ENCODE measurements around the gene NAV3. TPM values are rescaled to one million over a fixed set of nuclear protein-coding genes. Genes with fewer than 3 reads are reported as not detected.

Gene NAV3
- total and polyA plus RNA-seq, 2 experiments from 2014 or later = 4.0 to 12.0 TPM

DNA sequence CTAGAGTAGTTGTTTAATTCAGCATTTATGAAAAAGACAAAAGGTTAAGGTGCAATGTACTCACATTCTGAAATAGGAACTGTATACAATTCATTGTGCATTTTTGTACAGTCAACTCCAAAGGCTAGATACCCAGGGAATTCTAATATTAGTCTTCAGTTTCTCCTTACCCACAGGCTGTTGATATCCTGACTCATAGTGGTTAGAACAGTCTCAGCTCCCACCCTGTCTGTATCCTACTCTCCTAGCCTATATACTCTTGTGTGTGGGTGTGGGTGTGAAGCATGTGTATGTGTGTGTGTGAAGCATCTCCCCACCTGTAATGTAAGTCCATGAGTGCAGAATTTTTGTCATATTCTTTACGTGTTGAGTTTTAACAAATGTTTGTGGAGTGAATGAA lies 229.5 kb downstream of the NAV3 start (continued):
- TF ChIP-seq, protein P1, sequence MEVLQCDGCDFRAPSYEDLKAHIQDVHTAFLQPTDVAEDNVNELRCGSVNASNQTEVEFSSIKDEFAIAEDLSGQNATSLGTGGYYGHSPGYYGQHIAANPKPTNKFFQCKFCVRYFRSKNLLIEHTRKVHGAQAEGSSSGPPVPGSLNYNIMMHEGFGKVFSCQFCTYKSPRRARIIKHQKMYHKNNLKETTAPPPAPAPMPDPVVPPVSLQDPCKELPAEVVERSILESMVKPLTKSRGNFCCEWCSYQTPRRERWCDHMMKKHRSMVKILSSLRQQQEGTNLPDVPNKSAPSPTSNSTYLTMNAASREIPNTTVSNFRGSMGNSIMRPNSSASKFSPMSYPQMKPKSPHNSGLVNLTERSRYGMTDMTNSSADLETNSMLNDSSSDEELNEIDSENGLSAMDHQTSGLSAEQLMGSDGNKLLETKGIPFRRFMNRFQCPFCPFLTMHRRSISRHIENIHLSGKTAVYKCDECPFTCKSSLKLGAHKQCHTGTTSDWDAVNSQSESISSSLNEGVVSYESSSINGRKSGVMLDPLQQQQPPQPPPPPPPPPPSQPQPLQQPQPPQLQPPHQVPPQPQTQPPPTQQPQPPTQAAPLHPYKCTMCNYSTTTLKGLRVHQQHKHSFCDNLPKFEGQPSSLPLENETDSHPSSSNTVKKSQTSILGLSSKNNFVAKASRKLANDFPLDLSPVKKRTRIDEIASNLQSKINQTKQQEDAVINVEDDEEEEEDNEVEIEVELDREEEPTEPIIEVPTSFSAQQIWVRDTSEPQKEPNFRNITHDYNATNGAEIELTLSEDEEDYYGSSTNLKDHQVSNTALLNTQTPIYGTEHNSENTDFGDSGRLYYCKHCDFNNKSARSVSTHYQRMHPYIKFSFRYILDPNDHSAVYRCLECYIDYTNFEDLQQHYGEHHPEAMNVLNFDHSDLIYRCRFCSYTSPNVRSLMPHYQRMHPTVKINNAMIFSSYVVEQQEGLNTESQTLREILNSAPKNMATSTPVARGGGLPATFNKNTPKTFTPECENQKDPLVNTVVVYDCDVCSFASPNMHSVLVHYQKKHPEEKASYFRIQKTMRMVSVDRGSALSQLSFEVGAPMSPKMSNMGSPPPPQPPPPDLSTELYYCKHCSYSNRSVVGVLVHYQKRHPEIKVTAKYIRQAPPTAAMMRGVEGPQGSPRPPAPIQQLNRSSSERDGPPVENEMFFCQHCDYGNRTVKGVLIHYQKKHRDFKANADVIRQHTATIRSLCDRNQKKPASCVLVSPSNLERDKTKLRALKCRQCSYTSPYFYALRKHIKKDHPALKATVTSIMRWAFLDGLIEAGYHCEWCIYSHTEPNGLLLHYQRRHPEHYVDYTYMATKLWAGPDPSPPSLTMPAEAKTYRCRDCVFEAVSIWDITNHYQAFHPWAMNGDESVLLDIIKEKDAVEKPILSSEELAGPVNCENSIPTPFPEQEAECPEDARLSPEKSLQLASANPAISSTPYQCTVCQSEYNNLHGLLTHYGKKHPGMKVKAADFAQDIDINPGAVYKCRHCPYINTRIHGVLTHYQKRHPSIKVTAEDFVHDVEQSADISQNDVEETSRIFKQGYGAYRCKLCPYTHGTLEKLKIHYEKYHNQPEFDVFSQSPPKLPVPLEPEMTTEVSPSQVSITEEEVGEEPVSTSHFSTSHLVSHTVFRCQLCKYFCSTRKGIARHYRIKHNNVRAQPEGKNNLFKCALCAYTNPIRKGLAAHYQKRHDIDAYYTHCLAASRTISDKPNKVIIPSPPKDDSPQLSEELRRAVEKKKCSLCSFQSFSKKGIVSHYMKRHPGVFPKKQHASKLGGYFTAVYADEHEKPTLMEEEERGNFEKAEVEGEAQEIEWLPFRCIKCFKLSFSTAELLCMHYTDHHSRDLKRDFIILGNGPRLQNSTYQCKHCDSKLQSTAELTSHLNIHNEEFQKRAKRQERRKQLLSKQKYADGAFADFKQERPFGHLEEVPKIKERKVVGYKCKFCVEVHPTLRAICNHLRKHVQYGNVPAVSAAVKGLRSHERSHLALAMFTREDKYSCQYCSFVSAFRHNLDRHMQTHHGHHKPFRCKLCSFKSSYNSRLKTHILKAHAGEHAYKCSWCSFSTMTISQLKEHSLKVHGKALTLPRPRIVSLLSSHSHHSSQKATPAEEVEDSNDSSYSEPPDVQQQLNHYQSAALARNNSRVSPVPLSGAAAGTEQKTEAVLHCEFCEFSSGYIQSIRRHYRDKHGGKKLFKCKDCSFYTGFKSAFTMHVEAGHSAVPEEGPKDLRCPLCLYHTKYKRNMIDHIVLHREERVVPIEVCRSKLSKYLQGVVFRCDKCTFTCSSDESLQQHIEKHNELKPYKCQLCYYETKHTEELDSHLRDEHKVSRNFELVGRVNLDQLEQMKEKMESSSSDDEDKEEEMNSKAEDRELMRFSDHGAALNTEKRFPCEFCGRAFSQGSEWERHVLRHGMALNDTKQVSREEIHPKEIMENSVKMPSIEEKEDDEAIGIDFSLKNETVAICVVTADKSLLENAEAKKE (CRISPR knock-in tag; IDR thresholded peaks at IDR 0.05) = no peak
- TF ChIP-seq NANOG (IDR thresholded peaks at IDR 0.05; ENCODE audit: borderline replicate concordance) (no peak), EZH2phosphoT487 (IDR thresholded peaks at IDR 0.05; ENCODE audit: unreplicated experiment) (no peak)
- TF ChIP-seq, protein P2, sequence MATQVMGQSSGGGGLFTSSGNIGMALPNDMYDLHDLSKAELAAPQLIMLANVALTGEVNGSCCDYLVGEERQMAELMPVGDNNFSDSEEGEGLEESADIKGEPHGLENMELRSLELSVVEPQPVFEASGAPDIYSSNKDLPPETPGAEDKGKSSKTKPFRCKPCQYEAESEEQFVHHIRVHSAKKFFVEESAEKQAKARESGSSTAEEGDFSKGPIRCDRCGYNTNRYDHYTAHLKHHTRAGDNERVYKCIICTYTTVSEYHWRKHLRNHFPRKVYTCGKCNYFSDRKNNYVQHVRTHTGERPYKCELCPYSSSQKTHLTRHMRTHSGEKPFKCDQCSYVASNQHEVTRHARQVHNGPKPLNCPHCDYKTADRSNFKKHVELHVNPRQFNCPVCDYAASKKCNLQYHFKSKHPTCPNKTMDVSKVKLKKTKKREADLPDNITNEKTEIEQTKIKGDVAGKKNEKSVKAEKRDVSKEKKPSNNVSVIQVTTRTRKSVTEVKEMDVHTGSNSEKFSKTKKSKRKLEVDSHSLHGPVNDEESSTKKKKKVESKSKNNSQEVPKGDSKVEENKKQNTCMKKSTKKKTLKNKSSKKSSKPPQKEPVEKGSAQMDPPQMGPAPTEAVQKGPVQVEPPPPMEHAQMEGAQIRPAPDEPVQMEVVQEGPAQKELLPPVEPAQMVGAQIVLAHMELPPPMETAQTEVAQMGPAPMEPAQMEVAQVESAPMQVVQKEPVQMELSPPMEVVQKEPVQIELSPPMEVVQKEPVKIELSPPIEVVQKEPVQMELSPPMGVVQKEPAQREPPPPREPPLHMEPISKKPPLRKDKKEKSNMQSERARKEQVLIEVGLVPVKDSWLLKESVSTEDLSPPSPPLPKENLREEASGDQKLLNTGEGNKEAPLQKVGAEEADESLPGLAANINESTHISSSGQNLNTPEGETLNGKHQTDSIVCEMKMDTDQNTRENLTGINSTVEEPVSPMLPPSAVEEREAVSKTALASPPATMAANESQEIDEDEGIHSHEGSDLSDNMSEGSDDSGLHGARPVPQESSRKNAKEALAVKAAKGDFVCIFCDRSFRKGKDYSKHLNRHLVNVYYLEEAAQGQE (IDR thresholded peaks at IDR 0.05; ENCODE audit: unreplicated experiment) = no peak

DNA sequence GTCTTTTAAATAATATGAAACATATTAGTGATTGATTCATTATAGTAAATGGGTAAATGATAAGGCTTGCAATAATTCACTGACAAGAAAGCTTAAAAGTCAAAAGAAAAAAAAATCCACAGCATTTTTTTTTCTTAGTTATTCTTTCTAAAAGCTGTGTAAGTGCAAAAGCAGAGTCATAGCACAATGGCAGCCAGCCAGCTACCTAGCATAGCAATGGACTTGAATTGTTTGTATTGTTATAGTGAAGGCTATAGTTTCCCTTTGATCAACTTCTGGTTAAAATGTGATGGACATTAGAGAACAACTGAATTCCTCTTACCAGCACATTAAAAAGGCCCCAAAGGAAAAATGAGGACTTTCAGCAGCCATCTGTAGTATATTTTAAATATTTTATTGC lies 232.1 kb downstream of the NAV3 start:
- Histone ChIP-seq H3K27ac (ENCODE audit: low read depth) (no peak overlapping the region), H3K4me2 (no peak overlapping the region), H3K9me2 (ENCODE audit: insufficient read depth) (no peaks in the 10 kb centered on the region), H3K4me1 (ENCODE audit: insufficient read depth) (no peaks in the 10 kb centered on the region), H4K20me1 (replicated peaks; ENCODE audit: insufficient read depth) (no peaks in the 10 kb centered on the region), H3K4me3 (no peak overlapping the region), H3K36me3 (ENCODE audit: insufficient read depth) (no peaks in the 10 kb centered on the region), H2AFZ (no peak overlapping the region), H3K27me3 (ENCODE audit: insufficient read depth) (no peaks in the 10 kb centered on the region), H3K79me2 (replicated peaks; ENCODE audit: insufficient read depth) (no peaks in the 10 kb centered on the region), H3F3A (replicated peaks; ENCODE audit: low read depth) (no peaks in the 10 kb centered on the region)
- DNase-seq (ENCODE audit: low spot score) (no peak), ATAC-seq (no peak)
- Mint-ChIP-seq H3K27me3 (ENCODE audit: insufficient read depth, low read depth, poor library complexity) (no peaks in the 10 kb centered on the region), H3K4me1 (no peaks in the 10 kb centered on the region), H3K4me3 (no peak overlapping the region), H3K27ac (no peak overlapping the region), H3K9me3 (no peaks in the 10 kb centered on the region), H3K36me3 (ENCODE audit: low read depth) (no peaks in the 10 kb centered on the region)
- TF ChIP-seq POLR2AphosphoS5 (IDR thresholded peaks at IDR 0.05; ENCODE audit: low read depth) (no peak), JUNB (IDR thresholded peaks at IDR 0.05; ENCODE audit: unreplicated experiment) (no peak), ZNF331 (CRISPR knock-in tag; IDR thresholded peaks at IDR 0.05; ENCODE audit: low read depth) (no peak), ZNF114 (CRISPR knock-in tag; IDR thresholded peaks at IDR 0.05) (no peak), CREB1 (CRISPR knock-in tag; IDR thresholded peaks at IDR 0.05; ENCODE audit: low read depth) (no peak), STAT1 (IDR thresholded peaks at IDR 0.05; ENCODE audit: unreplicated experiment) (no peak), NANOG (IDR thresholded peaks at IDR 0.05; ENCODE audit: borderline replicate concordance) (no peak)
- TF ChIP-seq, protein P3, sequence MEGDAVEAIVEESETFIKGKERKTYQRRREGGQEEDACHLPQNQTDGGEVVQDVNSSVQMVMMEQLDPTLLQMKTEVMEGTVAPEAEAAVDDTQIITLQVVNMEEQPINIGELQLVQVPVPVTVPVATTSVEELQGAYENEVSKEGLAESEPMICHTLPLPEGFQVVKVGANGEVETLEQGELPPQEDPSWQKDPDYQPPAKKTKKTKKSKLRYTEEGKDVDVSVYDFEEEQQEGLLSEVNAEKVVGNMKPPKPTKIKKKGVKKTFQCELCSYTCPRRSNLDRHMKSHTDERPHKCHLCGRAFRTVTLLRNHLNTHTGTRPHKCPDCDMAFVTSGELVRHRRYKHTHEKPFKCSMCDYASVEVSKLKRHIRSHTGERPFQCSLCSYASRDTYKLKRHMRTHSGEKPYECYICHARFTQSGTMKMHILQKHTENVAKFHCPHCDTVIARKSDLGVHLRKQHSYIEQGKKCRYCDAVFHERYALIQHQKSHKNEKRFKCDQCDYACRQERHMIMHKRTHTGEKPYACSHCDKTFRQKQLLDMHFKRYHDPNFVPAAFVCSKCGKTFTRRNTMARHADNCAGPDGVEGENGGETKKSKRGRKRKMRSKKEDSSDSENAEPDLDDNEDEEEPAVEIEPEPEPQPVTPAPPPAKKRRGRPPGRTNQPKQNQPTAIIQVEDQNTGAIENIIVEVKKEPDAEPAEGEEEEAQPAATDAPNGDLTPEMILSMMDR (conservative IDR thresholded peaks at IDR 0.05; ENCODE audit: low read depth in 2 of 2) = no peak
- TF ChIP-seq, protein P2 (IDR thresholded peaks at IDR 0.05; ENCODE audit: unreplicated experiment) = no peak
